ENCODE measurements around the gene PTCHD1.

The PTCHD1 gene

GRCh38 chrX:23364416-23364815 is 29.8 kb downstream of the PTCHD1 start:
- no peak for DNase-seq

GRCh38 chrX:23365541-23365940 is 30.9 kb downstream of the PTCHD1 start:
- peak; percentile 55 for DNase-seq

- peak; percentile 57 for DNase-seq
These were observed 32.3 kb downstream of the PTCHD1 start for GRCh38 chrX:23366914-23367313.

GRCh38 chrX:23369027-23369426 is 34.4 kb downstream of the PTCHD1 start:
- peak; percentile 36 for DNase-seq

GRCh38 chrX:23372220-23372902 is 37.7 kb downstream of the PTCHD1 start:
- no peak for DNase-seq

GRCh38 chrX:23373129-23373804 is 38.6 kb downstream of the PTCHD1 start:
- DNase-seq: no peak

GRCh38 chrX:23374291-23374690 is 39.6 kb downstream of the PTCHD1 start:
- no peak for DNase-seq

GRCh38 chrX:23376581-23376980 is 41.9 kb downstream of the PTCHD1 start:
- DNase-seq: no peak

- no peak for DNase-seq
These were observed 45.9 kb downstream of the PTCHD1 start for GRCh38 chrX:23380581-23380980.

GRCh38 chrX:23381099-23382087 is 46.7 kb downstream of the PTCHD1 start:
- DNase-seq: peak; percentile 29

GRCh38 chrX:23382572-23382971 is 47.9 kb downstream of the PTCHD1 start:
- DNase-seq: no peak

- DNase-seq: no peak
These were observed 48.8 kb downstream of the PTCHD1 start for GRCh38 chrX:23383411-23383810.

GRCh38 chrX:23385242-23385641 is 50.6 kb downstream of the PTCHD1 start:
- no peak for DNase-seq

- DNase-seq: no peak
These were observed 51.6 kb downstream of the PTCHD1 start for GRCh38 chrX:23386260-23386659.

GRCh38 chrX:23386726-23387125 is 52.1 kb downstream of the PTCHD1 start:
- no peak for DNase-seq

- DNase-seq: no peak
These were observed 53.0 kb downstream of the PTCHD1 start for GRCh38 chrX:23387550-23388184.

GRCh38 chrX:23389196-23389792 is 54.6 kb downstream of the PTCHD1 start:
- DNase-seq: no peak

GRCh38 chrX:23390979-23391378 is 56.3 kb downstream of the PTCHD1 start:
- DNase-seq: no peak

GRCh38 chrX:23392195-23392594 is 57.5 kb downstream of the PTCHD1 start:
- no peak for DNase-seq

GRCh38 chrX:23394421-23394820 is 59.8 kb downstream of the PTCHD1 start:
- DNase-seq: peak; percentile 57

- no peak for DNase-seq
These were observed 61.6 kb downstream of the PTCHD1 start for GRCh38 chrX:23396263-23396662.

GRCh38 chrX:23398570-23398969 is 63.9 kb downstream of the PTCHD1 start:
- no peak for DNase-seq

GRCh38 chrX:23403849-23404248 is 69.2 kb downstream of the PTCHD1 start:
- peak; percentile 7 for DNase-seq

Measured in hematopoietic multipotent progenitor cell treated with erythropoietin and hydrocortisone succinate and interleukin-3 and kit ligand, for 6 days (in vitro differentiated cells).